ENCODE data around the gene HBB. TPM values are rescaled to one million over a fixed set of nuclear protein-coding genes. Genes with fewer than 3 reads are reported as not detected.

Gene HBB
- polyA plus RNA-seq, 2 of the 4 experiments (the other 2 are of a cell fraction): not detected

- FAIRE-seq (no peak), DNase-seq (ENCODE audit: low read depth in 1 of 2, low spot score in 1 of 2) (no peak), ATAC-seq (no peak)
- ChIA-PET CTCF (no interaction called here), POLR2A (no interaction called here)
- H3K4me2 ChIP-seq: no peak overlapping the region
- H3K9me3 ChIP-seq: no peaks in the 10 kb centered on the region
- 23% methylated on average over 1 of the region's 1 CpG for WGBS (ENCODE audit: missing lambda C conversion rate)
- no peak overlapping the region for H3K27ac ChIP-seq
- no peak overlapping the region for H3K4me3 ChIP-seq
- H3K4me1 ChIP-seq: no peaks in the 10 kb centered on the region
- TF ChIP-seq FOSB (CRISPR knock-in tag; IDR thresholded peaks at IDR 0.05) (no peak), HES2 (IDR thresholded peaks at IDR 0.05) (no peak), HMGXB4 (CRISPR knock-in tag; IDR thresholded peaks at IDR 0.05; ENCODE audit: borderline replicate concordance) (no peak), USF2 (IDR thresholded peaks at IDR 0.05) (no peak), NFE2L2 (conservative IDR thresholded peaks at IDR 0.05; ENCODE audit: low read length) (no peak), JUNB (IDR thresholded peaks at IDR 0.05) (no peak), BCL3 (IDR thresholded peaks at IDR 0.05) (no peak), NR3C1 (IDR thresholded peaks at IDR 0.05) (no peak), PBX3 (IDR thresholded peaks at IDR 0.05) (no peak), CBX8 (IDR thresholded peaks at IDR 0.05) (no peak)
Observed at GRCh38 chr11:5223686-5224085, 3.2 kb downstream of the HBB start.

- TF ChIP-seq RFX5 (IDR thresholded peaks at IDR 0.05): no peak
- no peak for TF ChIP-seq HOXB13 (CRISPR knock-in tag; IDR thresholded peaks at IDR 0.05; ENCODE audit: low read depth)
- no peak for TF ChIP-seq MAZ (IDR thresholded peaks at IDR 0.05; ENCODE audit: borderline replicate concordance, low read depth, low read length)
- no peak for TF ChIP-seq CEBPB (IDR thresholded peaks at IDR 0.05)
- TF ChIP-seq REST (IDR thresholded peaks at IDR 0.05): no peak
- no peak for TF ChIP-seq SREBF2 (IDR thresholded peaks at IDR 0.05)
- no peak for TF ChIP-seq RARB (CRISPR knock-in tag; IDR thresholded peaks at IDR 0.05)
- no peak for TF ChIP-seq RNF2 (IDR thresholded peaks at IDR 0.05; ENCODE audit: borderline replicate concordance, low read depth)
- TF ChIP-seq FOSB (CRISPR knock-in tag; IDR thresholded peaks at IDR 0.05): no peak
- TF ChIP-seq FOSL2 (IDR thresholded peaks at IDR 0.05): no peak
- no peak for TF ChIP-seq FOSL2 (CRISPR knock-in tag; IDR thresholded peaks at IDR 0.05)
- TF ChIP-seq ZC3H11A (IDR thresholded peaks at IDR 0.05): no peak
- TF ChIP-seq ESRRA (IDR thresholded peaks at IDR 0.05; ENCODE audit: borderline replicate concordance, low read length): no peak
- no peak for TF ChIP-seq RAD21 (conservative IDR thresholded peaks at IDR 0.05 in 1 of 2, IDR thresholded peaks at IDR 0.05 in 1 of 2)
- no peak for TF ChIP-seq POLR2AphosphoS2 (conservative IDR thresholded peaks at IDR 0.05; ENCODE audit: low read length)
- TF ChIP-seq E2F6 (IDR thresholded peaks at IDR 0.05; ENCODE audit: borderline replicate concordance, low read depth): no peak
- TF ChIP-seq NPAS2 (CRISPR knock-in tag; IDR thresholded peaks at IDR 0.05; ENCODE audit: borderline replicate concordance): no peak
- TF ChIP-seq HOXA7 (CRISPR knock-in tag; IDR thresholded peaks at IDR 0.05): no peak
- no peak for TF ChIP-seq NFE2L2 (conservative IDR thresholded peaks at IDR 0.05; ENCODE audit: low read length)
- FAIRE-seq (no peak), DNase-seq (ENCODE audit: low read depth in 1 of 2, low spot score in 1 of 2) (no peak), ATAC-seq (no peak)
- CTCF ChIA-PET: no interaction called here
- Histone ChIP-seq H3K4me3 (no peak overlapping the region), H3K4me1 (no peaks in the 10 kb centered on the region), H3K27ac (no peak overlapping the region), H3K4me2 (no peak overlapping the region), H3K9me3 (no peaks in the 10 kb centered on the region)
- 52% methylated on average over 6 of the region's 6 CpGs for WGBS (ENCODE audit: missing lambda C conversion rate)
- POLR2A ChIA-PET: no interaction called here
Observed at GRCh38 chr11:5223146-5223545, 3.7 kb downstream of the HBB start.

All from A549 (cell line).